Posterior cingulate gyrus (tissue), 11 donors: ENCODE data around the gene FAM240A.
"Not testable (repeated sequence)": the region's sequence is repeated elsewhere in the genome, so short reads cannot be mapped to it uniquely, and the experiment has no call there.

Experiments used
- DNase-seq, 10 donors: peaks; one replicate each; pipeline versions ENCODE4 v3.0.0 to v3.0.0-alpha.2; 2020 to 2021; ENCODE audit warnings: mixed read lengths in 3 of 10
- intact Hi-C: fragments of 100-400 bp; cut with DNase I; formaldehyde crosslinking; loops from one replicate; pipeline ENCODE4 v1.15.1; 2023

The FAM240A gene

DNA sequence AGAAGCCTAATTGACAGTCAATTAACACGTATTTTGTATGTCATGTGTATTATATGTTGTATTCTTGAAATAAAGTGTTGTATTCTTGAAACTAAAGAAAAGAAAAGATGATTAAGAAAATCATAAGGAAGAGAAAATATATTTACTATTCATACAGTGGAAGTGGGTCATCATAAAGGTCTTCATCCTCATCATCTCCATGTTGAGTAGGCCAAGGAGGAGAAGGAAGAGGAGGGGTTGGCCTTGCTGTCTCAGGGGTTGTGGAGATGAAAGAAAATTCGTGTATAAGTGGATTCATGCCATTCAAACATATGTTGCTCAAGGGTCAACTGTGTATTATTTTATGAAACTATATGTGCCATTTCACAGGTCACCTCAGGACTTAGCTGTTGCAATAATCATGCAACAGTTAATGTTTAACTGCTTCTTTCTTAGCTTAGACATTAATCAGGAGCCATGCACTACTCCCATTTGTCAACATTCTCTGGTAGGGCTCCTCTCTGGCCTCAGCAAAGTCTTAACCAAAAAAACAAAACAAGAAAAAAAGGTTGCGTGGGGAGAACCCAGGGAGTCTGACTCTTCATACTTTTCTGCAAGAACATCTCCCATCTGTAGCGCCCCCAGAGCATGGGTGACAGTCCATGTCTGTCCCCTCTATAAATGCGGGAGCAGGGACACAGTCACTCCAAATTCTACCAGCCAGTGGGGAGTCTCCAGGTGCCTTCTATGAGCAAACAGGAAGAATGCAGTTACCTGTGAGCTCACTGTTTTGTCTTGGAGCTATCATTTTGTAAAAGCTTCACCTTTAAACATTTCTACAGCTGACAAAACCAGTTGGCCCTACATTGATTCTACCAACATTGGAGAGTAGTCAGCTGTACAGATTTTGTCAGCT is 26.3 kb upstream of the FAM240A start:
- intact Hi-C loops, result no loop called here
- DNase-seq, result no peak

DNA sequence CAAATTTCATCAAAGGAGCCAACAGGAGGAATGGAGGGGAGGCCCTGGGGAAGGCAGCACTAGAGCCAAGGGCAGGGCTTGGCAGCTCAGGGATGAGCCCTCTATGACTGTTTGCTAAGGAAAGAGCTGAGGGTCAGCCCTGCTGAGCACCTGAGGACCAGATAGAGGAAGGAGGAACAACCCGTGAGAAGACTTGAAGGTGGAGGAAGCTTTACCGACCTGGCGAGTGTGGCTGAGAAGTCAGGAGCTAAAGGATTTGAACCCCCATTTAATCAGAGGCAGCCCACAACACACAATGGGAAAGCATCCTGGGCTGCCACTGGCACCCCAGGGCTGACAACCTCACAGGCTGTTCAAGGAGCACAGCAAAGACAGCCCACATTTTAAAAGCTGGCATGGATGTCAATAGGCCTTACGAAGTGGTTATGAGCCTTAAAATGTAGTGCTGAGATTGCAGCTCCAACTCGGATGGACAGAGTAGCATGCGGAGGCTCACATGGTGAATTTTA is 25.5 kb upstream of the FAM240A start:
- DNase-seq, result no peak
- intact Hi-C loops, result no loop called here

DNA sequence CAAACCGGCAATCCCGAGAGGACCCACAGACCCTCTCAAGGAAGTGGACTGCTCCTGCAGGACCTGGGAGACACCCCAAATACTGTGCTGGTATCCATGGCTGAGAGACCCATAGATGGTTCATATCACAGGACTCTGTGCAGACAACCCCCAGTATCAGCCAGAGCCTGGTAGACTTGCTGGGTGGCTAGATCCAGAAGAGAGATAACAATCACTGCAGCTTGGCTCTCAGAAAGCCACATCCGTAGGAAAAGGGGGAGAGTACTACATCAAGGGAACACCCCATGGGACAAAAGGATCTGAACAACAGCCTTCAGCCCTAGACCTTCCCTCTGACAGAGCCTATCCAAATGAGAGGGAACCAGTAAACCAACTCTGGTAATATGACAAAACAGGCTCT is 25.1 kb upstream of the FAM240A start:
- DNase-seq, intact Hi-C loops: not testable (repeated sequence)

DNA sequence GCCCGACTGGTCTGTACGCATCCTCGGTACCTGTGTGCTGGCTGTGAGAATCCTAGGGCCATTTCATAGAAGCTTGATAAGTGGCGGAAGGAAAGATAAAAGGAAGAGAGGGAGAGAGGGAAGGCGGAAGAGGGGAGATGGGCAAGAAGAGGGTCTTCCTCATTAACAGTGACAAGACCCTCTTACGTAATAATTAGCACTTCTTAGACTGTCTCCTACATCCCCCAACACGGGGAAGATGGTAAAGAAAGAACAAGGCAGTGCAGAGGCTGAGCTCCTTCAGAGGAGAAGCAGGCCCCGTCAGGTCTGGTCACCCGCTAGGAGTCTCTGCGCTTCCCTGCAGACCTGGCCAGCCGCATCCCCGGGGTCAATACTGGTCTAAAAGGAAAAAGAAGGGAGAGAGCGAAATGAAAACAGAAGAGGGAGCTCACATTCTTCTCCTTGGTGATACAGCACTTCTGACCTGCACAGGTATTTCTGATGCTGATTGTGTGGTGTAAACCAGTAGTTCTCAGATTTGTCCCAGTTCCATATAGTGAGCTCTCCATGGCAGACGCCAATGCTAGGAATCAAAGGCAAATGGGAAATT is 19.0 kb upstream of the FAM240A start:
- intact Hi-C loops, result no loop called here
- no peak for DNase-seq

DNA sequence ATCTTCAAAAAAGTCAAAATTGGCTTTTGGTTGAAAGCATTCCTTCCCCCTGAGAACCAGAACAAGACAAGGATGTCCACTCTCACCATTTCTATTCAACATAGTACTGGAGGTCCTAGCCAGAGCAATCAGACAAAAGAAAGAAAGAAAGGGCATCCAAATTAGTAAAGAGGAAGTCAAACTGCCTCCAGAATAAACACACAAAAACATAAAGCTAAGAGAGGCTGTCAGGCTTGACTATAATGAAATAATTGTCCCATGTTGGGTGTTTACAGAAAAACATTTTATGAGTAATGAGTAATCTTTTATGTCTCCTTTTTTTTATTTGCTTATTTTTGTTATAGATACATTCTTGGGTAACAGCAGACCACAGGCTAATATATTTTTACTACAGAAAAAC is 18.3 kb upstream of the FAM240A start:
- DNase-seq, result no peak
- intact Hi-C loops, result no loop called here

DNA sequence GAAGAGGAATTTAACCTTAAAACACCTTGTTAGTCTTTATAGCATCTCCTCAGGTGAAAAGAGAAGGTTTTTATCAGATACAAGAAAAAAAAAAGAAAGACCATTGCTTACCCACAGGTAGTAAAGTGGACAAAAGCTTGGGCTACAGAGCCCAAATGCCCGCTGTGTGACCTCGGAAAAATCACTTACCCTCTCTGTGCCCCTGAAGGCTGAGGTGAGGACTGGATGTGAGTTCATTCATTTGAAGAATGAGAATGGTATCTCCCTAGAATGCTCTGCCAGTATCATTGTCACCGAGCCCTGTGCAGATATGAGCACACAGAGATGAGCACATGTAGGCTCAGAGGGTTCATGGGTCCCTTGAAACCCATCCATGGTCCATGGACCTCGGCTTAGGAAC is 17.6 kb upstream of the FAM240A start:
- intact Hi-C loops, result no loop called here
- DNase-seq, result no peak

DNA sequence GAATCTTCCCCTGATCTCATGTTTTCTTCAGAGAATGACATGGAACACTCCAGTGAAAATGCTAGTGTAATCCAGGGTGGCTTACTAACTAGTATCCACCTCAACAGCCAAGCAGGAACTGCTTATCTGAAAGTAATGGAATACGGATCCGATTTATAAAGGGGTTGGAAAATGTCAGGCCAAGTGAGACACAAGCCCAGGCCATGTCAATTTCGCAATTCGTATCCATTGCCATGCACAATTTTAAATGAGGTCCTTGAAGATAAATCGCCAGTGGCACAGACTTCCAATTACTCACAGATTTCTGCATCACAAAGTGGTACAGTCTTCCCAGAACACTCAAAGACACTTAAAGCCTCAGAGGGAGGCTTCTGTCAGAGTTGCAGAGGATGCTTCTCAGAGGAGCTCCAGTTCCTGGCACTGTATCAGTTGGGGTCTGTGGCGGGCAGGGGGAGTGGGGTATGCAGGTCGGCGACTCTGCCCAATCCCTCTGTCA is 16.5 kb upstream of the FAM240A start:
- intact Hi-C loops, result no loop called here
- no peak for DNase-seq

DNA sequence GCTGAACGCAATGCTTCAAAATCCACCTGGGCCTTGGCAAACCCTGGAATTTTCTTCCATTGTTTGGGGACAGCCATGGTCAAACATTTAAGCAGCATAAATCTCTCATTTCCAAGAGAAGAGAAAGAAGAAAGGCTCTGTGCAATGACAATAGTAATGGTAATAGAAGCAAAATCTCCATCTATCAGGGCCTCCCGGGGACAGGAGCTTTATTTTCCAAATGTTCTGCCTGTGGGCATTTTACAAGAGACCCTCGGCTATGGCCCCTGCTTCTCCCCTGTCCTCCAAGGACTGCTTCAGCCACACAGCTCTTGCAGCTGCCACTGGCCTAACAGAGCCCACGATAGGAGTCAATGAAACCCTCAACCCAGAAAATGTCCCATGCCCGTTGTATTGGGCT is 12.7 kb upstream of the FAM240A start:
- DNase-seq, result peak in 1 of 10 donors; percentile 22
- intact Hi-C loops, result no loop called here

DNA sequence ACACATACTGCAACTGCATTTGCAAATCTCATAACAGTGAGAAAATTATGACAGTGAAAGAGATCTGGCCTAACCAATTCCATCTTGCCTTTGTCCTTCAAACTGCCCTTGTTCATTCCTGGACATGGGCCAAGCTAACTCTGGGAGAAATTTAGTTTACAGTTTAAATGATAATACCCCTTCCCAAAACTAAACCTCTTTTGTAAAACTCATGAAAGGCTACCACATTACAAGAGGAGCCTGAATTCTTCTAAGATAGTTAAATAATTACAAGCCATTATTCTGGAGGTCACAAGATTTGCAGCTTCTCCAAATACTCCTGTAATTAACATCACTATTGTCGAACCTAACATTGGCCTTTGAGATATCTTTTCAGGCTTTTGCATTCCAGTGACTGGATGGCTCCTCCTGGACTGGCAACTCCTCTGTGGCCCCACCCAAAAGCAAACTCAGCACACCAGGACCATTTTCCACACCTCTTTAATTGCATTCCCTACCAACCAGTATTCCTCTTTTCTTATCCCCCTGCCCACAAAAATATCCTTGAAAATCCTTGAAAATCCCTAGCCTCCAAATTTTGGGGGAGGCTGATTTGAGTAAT is 8.8 kb upstream of the FAM240A start:
- DNase-seq, result no peak
- intact Hi-C loops, result no loop called here

DNA sequence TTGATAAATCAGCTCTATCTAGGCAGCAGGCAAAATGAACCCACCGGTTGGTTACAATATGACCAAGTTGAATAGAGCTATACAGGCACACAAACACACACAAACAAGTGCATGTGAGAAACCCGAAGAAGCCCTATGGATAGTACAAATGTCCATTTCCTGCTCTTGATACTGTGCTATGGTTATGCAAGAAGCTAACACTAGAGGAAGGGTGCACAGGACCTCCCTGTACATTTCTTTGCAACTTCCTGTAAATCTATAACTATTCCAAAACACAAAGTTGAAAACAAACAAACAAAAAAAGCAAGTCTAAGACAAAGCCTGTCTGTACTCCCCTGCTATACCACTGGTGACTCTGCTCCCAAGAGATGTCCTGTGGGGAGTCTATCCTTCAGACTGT is 8.2 kb upstream of the FAM240A start:
- intact Hi-C loops, result no loop called here
- no peak for DNase-seq

DNA sequence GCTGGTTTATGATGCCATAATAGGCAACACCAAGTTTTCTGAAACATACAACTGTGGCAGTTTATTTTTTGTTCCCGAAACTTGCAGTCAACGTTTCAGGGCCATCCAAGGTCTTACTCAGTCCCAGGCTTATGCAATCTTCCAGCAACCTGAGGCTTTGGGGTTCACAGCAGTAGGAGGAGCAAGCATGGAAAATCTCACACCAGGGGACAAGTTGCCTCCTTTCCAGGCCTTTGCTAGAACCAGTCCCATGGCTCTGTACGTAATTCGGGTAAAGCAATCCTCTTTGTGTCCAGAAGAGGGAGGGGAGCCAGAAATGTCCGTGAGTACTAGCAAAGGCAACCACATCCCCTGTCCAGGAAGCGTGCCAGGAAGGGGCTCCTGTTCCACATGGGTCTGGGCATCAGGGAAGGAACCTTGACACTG is 4.7 kb upstream of the FAM240A start:
- no peak for DNase-seq
- intact Hi-C loops, result no loop called here

DNA sequence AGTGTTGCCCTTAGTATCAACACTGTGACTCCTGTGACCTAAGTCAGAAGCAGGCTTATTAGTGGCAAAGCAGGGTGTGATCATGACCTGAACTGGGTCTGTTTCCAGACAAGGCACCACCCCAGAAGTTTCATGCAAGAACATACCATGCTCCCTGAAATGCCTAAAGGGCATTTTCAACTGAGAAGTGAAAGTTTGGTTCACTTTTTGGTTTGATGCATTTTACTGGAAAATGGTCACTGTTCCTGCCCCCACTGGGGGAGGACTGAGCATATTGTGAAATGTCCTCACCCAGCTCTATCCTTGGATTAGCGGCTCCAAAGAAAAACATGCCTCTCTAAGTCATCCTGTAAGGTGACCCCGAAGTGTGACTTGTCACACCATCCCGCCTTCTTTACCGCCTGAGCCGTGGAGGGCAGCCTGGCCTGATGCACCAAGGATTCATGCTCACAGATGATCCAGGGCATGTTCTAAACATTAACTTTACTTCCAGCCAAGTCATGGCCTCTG is 3.1 kb upstream of the FAM240A start:
- intact Hi-C loops, result no loop called here

DNA sequence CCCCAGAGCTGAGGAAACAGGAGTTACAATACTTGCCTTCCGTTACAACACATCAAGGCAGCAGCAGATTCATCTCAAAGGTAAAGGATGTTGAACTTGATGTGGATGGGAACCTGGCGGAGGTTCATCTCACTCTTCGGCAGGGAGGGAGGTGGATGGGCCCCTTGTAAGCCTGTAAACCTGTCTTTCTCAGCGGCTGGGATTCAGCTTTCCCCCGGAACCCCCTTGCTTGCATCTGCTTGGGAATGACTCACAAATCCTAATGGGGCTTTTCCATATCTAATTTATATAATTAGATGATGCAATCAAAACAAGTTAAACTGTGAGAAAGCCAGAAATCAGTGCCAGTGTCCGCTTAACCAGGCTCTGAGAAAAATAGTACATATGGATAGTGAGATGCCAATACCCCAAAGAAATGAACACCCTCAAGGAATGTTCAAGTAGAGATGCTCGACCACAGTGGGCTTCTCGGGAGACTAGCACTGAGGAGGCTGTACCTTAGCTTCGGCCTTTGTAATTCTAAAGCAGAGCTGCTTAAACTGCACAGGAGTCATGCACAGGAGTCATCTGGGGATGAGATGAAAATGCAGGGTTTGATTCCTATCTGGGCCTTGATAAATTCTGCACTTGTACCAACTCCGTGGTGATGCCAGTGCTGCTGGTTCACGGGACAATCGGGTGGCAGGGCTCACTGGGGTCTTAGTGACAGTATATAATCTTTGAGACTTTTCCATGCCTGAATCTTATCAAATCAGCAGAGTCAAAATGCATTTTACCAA is 2.2 kb upstream of the FAM240A start:
- intact Hi-C loops, result no loop called here

More for the DNA sequence above, 3.1 kb upstream of the FAM240A start:
- DNase-seq, result no peak

DNA sequence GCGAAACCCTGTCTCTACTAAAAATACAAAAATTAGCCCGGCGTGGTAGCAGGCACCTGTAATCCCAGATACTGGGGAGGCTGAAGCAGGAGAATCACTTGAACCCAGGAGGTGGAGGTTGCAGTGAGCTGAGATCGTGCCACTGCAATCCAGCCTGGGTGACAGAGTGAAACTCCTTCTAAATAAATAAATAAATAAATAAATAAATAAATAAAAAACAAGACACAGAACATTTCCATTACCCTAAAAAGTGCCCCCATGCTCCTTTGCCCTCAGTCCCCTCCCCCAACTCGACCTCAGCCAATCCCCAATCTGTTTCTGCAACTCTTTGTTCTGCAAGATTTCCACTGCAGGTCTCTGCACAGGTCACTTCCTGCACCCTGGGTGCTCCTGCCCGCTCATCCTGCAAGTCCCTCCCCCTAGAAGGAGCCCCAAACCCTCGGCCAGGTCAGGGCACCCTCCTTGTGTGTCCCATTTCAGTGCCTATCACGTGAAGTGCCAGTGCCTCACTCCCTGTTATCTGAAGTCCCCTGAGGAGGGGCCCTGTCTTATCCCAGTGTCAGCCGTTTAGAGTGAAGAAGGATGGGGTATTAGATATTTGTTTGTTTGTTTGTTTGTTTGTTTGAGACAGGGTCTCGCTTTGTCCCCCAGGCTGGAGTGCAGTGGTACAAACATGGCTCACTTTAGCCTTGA is 1.1 kb downstream of the FAM240A start:
- intact Hi-C loops, result no loop called here
- no peak for DNase-seq

More for the DNA sequence above, 2.2 kb upstream of the FAM240A start:
- DNase-seq, result no peak

DNA sequence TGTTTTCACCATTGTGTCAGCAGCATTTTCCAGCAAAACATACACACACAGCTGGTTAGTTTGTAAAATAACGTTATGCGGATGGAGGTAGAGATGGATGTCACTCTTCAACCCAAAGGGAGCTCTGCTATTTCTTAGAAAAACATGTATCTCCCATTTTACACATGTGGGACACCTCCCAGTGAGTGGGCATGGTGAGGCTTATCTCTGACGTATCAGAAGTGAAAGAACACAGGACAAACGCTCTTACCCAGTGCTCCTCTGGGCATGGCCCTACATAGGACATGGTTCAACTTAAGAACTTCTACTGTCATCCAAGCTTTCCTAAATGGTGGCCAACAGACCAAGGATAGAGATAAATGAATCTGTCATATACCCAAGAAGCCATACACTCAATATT is 2.1 kb downstream of the FAM240A start:
- intact Hi-C loops, result no loop called here

DNA sequence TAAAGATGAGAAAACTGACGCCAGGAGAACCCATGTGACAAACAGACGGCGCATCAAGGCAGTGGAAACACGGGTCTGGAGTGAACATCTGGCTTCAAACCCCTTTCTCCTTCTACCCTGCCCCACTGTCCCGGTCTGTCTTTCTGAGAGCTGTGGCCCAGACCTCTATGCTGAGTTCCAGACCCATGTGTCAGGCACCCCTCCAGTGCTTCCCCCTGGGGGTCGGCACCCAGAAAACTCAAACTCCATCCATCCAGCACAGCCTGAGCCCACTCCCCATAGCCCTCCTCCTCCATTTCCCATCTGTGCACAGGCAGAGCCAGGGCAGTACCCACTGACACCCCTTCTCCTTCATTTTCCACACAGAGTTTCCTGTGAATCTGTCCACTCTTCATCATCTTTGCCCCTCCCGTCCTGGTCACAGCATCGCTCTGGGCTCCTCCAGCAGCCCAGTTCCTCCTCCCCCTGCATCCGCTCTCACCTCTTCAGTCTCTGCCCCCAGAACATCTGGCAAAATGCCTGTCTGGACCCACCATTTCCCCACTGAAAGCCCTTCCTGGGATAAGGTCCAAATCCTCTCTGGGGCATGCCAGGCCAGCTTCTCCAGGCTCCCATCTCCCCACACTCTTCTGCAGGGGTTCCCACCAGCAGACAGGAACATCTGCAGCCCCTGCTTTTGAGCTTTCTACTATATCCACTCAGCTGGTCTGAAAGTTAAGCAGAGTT is 2.9 kb downstream of the FAM240A start:
- intact Hi-C loops, result no loop called here
- DNase-seq, result no peak

More for the DNA sequence above, 2.1 kb downstream of the FAM240A start:
- no peak for DNase-seq

DNA sequence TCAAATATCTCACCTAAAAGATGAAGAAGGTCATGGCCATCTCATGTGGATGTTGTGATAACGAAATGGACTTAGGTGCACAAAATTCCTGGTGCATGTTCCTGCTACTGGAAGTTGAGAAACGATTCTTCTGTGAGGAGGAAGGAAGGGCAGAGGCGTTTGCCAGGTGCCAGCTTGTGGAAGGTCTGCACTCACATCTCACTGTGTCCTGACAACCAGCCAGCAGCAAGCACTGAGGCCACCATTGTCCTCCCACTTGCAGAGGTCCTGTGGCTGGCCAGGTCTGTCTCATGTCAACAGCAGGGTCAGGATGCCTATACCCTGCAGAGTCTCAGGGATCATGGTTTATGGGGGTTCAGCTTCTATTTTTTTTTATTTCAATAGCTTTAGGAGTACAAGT is 3.7 kb downstream of the FAM240A start:
- intact Hi-C loops, result no loop called here
- no peak for DNase-seq

DNA sequence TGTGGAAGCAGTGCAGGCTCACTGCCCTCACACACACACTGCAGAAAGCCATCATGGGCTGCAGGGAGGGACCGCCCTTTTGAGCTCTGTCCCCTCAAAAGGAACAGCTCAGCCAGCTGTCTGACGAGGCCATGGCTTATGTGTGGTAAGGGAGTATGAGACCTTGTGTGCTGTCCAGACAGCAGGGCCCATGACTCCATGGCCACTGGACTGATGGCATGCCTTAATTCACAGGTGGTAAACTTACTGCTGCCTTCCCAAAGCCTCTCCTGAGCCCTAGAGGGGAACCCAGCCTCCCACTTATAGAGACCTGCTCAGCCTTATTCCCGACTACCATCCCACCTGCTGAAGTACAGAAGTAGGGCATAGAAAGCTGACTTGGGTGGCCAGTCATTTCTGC is 5.6 kb downstream of the FAM240A start:
- DNase-seq, result no peak
- intact Hi-C loops, result no loop called here
